Measurements from ENCODE around the gene KDM4C.

The KDM4C gene

DNA sequence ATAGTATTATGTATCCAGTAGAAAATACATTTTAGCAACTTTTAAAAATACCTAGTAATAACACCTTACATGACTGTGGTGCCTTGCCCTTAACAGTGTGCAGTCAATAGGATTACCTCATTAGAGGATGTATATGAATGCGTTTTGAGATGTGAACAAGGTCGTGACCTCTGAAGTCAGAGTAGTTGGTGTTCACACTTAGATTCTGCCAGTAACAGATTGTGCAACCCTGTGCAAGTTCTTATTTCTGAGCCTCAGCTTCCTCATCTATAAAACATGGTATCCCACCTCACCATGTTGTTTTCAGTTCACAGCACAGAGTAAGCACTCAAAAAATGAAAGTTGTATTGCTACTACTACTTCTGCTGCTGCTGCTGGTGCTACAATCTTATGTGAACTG is 347.3 kb downstream of the KDM4C start:
- no peak overlapping the region for H3K9ac ChIP-seq
- H3K27ac ChIP-seq, result no peak overlapping the region
- no peaks in the 10 kb centered on the region for H3K79me2 ChIP-seq (ENCODE audit: insufficient read depth, low read depth)
- TF ChIP-seq, protein P1, sequence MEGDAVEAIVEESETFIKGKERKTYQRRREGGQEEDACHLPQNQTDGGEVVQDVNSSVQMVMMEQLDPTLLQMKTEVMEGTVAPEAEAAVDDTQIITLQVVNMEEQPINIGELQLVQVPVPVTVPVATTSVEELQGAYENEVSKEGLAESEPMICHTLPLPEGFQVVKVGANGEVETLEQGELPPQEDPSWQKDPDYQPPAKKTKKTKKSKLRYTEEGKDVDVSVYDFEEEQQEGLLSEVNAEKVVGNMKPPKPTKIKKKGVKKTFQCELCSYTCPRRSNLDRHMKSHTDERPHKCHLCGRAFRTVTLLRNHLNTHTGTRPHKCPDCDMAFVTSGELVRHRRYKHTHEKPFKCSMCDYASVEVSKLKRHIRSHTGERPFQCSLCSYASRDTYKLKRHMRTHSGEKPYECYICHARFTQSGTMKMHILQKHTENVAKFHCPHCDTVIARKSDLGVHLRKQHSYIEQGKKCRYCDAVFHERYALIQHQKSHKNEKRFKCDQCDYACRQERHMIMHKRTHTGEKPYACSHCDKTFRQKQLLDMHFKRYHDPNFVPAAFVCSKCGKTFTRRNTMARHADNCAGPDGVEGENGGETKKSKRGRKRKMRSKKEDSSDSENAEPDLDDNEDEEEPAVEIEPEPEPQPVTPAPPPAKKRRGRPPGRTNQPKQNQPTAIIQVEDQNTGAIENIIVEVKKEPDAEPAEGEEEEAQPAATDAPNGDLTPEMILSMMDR (conservative IDR thresholded peaks at IDR 0.05; ENCODE audit: low read depth, low read length), result no peak
- no peak overlapping the region for H3K4me3 ChIP-seq (IDR thresholded peaks at IDR 0.05; ENCODE audit: insufficient read depth, low read depth, low read length)
- H2AFZ ChIP-seq (ENCODE audit: low read depth), result no peak overlapping the region
- no peaks in the 10 kb centered on the region for H3K27me3 ChIP-seq (ENCODE audit: insufficient read depth, low read depth)
- no peaks in the 10 kb centered on the region for H3K36me3 ChIP-seq (ENCODE audit: insufficient read depth)
- no peak overlapping the region for H3K4me2 ChIP-seq
- H3K4me1 ChIP-seq (ENCODE audit: low read depth, poor library complexity, severe bottlenecking), result no peaks in the 10 kb centered on the region
- H4K20me1 ChIP-seq (ENCODE audit: insufficient read depth), result no peaks in the 10 kb centered on the region

DNA sequence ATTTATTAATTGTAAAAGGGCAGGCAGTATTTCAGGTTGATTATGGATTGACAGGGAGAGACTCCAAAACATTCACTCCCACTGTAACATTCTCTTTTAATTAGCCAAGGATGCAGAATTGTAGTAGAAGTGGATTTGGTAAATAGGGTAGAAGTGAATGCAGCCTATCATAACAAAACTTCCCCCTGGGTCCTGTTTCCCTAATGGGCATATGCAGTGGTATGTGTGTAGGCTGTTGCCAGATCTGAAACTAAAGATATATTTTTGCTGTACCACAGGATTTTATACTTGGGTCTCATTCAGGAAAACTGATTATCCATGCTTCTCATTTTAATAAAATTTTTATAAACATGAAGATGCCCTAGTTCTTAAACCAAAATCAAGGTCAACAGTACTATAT is 351.2 kb downstream of the KDM4C start:
- H3K36me3 ChIP-seq (ENCODE audit: insufficient read depth), result no peaks in the 10 kb centered on the region
- TF ChIP-seq, protein P1 (conservative IDR thresholded peaks at IDR 0.05; ENCODE audit: low read depth, low read length), result no peak

DNA sequence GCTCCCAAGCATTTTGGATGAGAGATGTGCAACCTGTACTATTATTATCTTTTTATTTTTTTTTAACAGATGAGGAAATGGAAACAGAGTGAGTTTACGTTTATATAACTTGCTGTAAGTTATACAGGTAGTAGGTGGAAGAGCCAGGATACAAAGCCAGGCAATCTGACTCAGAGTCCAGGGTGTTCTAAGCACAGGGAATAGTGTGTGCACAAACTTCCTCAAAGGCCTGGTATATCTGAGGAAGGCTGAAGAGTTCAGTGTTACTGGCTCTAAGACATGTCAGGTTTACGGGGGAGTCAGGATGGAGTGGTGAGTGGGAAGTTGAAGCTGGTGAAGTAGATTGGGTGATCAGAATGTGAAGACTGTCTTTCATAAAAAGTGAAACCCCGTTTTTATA is 353.6 kb downstream of the KDM4C start:
- Histone ChIP-seq H3K36me3 (ENCODE audit: insufficient read depth) (no peaks in the 10 kb centered on the region), H3K27me3 (ENCODE audit: insufficient read depth, low read depth) (no peaks in the 10 kb centered on the region)
- TF ChIP-seq, protein P1 (conservative IDR thresholded peaks at IDR 0.05; ENCODE audit: low read depth, low read length), result no peak

More for the DNA sequence above, 351.2 kb downstream of the KDM4C start:
- no peak overlapping the region for H2AFZ ChIP-seq (ENCODE audit: low read depth)
- H3K79me2 ChIP-seq (ENCODE audit: insufficient read depth, low read depth), result no peaks in the 10 kb centered on the region
- no peak overlapping the region for H3K9ac ChIP-seq
- H3K4me2 ChIP-seq, result no peak overlapping the region
- no peaks in the 10 kb centered on the region for H4K20me1 ChIP-seq (ENCODE audit: insufficient read depth)
- H3K27ac ChIP-seq, result no peak overlapping the region
- no peaks in the 10 kb centered on the region for H3K27me3 ChIP-seq (ENCODE audit: insufficient read depth, low read depth)
- no peak overlapping the region for H3K4me3 ChIP-seq (IDR thresholded peaks at IDR 0.05; ENCODE audit: insufficient read depth, low read depth, low read length)
- H3K4me1 ChIP-seq (ENCODE audit: low read depth, poor library complexity, severe bottlenecking), result no peaks in the 10 kb centered on the region

DNA sequence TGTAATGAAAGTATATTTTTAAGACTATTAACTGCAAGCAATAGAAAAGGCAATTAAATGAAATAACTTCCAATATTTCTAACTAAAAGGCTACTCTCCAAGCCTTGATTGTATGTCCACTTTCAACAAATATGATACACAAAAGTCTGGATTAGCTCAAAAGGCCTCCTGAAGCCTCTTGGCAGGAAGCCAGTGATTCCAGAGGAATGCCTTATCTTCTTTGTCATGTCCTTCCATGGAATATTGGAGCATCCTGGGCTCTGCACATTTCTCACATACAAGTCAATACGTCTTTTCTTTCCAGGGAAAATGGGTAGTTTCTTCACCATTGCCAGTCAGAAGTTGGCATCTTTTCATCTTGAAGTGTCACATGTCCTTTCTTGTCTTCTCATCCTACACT is 357.8 kb downstream of the KDM4C start:
- H4K20me1 ChIP-seq (ENCODE audit: insufficient read depth), result no peaks in the 10 kb centered on the region
- no peak overlapping the region for H2AFZ ChIP-seq (ENCODE audit: low read depth)
- no peaks in the 10 kb centered on the region for H3K36me3 ChIP-seq (ENCODE audit: insufficient read depth)
- H3K27me3 ChIP-seq (ENCODE audit: insufficient read depth, low read depth), result no peaks in the 10 kb centered on the region
- no peaks in the 10 kb centered on the region for H3K4me1 ChIP-seq (ENCODE audit: low read depth, poor library complexity, severe bottlenecking)
- H3K4me3 ChIP-seq (IDR thresholded peaks at IDR 0.05; ENCODE audit: insufficient read depth, low read depth, low read length), result no peak overlapping the region
- no peak overlapping the region for H3K4me2 ChIP-seq
- H3K79me2 ChIP-seq (ENCODE audit: insufficient read depth, low read depth), result no peaks in the 10 kb centered on the region
- TF ChIP-seq, protein P1 (conservative IDR thresholded peaks at IDR 0.05; ENCODE audit: low read depth, low read length), result no peak
- no peak overlapping the region for H3K27ac ChIP-seq
- no peak overlapping the region for H3K9ac ChIP-seq

More for the DNA sequence above, 353.6 kb downstream of the KDM4C start:
- no peak overlapping the region for H2AFZ ChIP-seq (ENCODE audit: low read depth)
- no peak overlapping the region for H3K4me3 ChIP-seq (IDR thresholded peaks at IDR 0.05; ENCODE audit: insufficient read depth, low read depth, low read length)
- H3K79me2 ChIP-seq (ENCODE audit: insufficient read depth, low read depth), result no peaks in the 10 kb centered on the region
- H4K20me1 ChIP-seq (ENCODE audit: insufficient read depth), result no peaks in the 10 kb centered on the region
- no peak overlapping the region for H3K9ac ChIP-seq
- H3K4me1 ChIP-seq (ENCODE audit: low read depth, poor library complexity, severe bottlenecking), result no peaks in the 10 kb centered on the region
- H3K4me2 ChIP-seq, result no peak overlapping the region
- H3K27ac ChIP-seq, result no peak overlapping the region

All from KMS-11 (cell line).